Activated naive CD8-positive, alpha-beta T cell treated with anti-CD3 and anti-CD28 coated beads, Interleukin-2, amount 10 ng/mL, durations not matched to agents 7 days and 5 days (primary cell): Measurements from ENCODE around the gene MIEF1. TPM values are rescaled to one million over a fixed set of nuclear protein-coding genes. Genes with fewer than 3 reads are reported as not detected.
"Not testable (repeated sequence)": the region's sequence is repeated elsewhere in the genome, so short reads cannot be mapped to it uniquely, and the experiment has no call there.

Experiments
- ATAC-seq: fragments of 150-1000 bp; cut with Tn5 transposase; one replicate; pipeline ENCODE4 v1.10.0; 2021; ENCODE audit warnings: low read depth, moderate library complexity
- POLR2A ChIA-PET: fragments of 350-600 bp; sonication (Branson Sonifier 250); formaldehyde crosslinking; loops from one replicate; lab custom pipeline; 2021; ENCODE audit warnings: antibody characterized with exemption; lab: Charles Lee
- DNase-seq: peaks from one replicate; pipeline ENCODE4 v3.0.0; 2021
- H3K27ac Mint-ChIP-seq: one replicate; pipeline ENCODE4 v1.8.0; 2022; ENCODE audit warnings: mild to moderate bottlenecking, mixed read lengths
- H3K27me3 Mint-ChIP-seq: one replicate; pipeline ENCODE4 v1.8.0; 2022; ENCODE audit warnings: mild to moderate bottlenecking, moderate library complexity, mixed read lengths
- H3K36me3 Mint-ChIP-seq: one replicate; pipeline ENCODE4 v1.8.0; 2021; ENCODE audit warnings: mild to moderate bottlenecking, mixed read lengths
- H3K4me1 Mint-ChIP-seq: one replicate; pipeline ENCODE4 v1.8.0; 2021; ENCODE audit warnings: mixed read lengths
- H3K4me3 Mint-ChIP-seq: one replicate; pipeline ENCODE4 v1.8.0; 2022; ENCODE audit warnings: mild to moderate bottlenecking, moderate library complexity, mixed read lengths
- H3K9me3 Mint-ChIP-seq: one replicate; pipeline ENCODE4 v1.8.0; 2021; ENCODE audit warnings: mixed read lengths
- total RNA-seq, 2 experiments: library from RNA; stranded (reverse); gene quantifications; one replicate each; pipeline ENCODE4 v1.2.3, GENCODE V29; 2021

The MIEF1 gene
- total RNA-seq, 2 experiments from 2014 or later: 33.9 to 40.0 TPM

GRCh38 chr22:39515266-39516050, 13.4 kb downstream of the MIEF1 start:
- H3K9me3 Mint-ChIP-seq: no peaks in the 10 kb centered on the region
- POLR2A ChIA-PET: interaction anchor here (0.6 to 4.0 kb wide), 7 partner anchors 8 to 1090 kb away, joined by 3 to 21 read pairs (median 4); partner anchors contain the start of genes MIEF1 and TAB1
- peaks cover 18% of the 10 kb centered on the region for H3K36me3 Mint-ChIP-seq
- peak overlapping the region; percentile 36 for H3K27ac Mint-ChIP-seq
- peaks cover 31% of the 10 kb centered on the region for H3K4me1 Mint-ChIP-seq
- H3K4me3 Mint-ChIP-seq: no peak overlapping the region
- H3K27me3 Mint-ChIP-seq: no peaks in the 10 kb centered on the region
- DNase-seq (no peak), ATAC-seq (no peak)

- Mint-ChIP-seq H3K4me3 (no peak overlapping the region), H3K27ac (no peak overlapping the region), H3K4me1 (peaks cover 42% of the 10 kb centered on the region), H3K36me3 (peaks cover 35% of the 10 kb centered on the region), H3K9me3 (no peaks in the 10 kb centered on the region), H3K27me3 (no peaks in the 10 kb centered on the region)
- POLR2A ChIA-PET: interaction anchor here (1.0 to 4.0 kb wide), 4 partner anchors 11 to 198 kb away, joined by 3 to 21 read pairs (median 5); partner anchors contain the start of genes MIEF1 and RPL3
- DNase-seq (no peak), ATAC-seq (no peak)
Measured at GRCh38 chr22:39517470-39517869, 15.4 kb downstream of the MIEF1 start.

GRCh38 chr22:39518144-39518786, 16.2 kb downstream of the MIEF1 start:
- H3K4me1 Mint-ChIP-seq: peaks cover 49% of the 10 kb centered on the region
- peak overlapping the region; percentile 99 for H3K27ac Mint-ChIP-seq
- no peaks in the 10 kb centered on the region for H3K9me3 Mint-ChIP-seq
- H3K27me3 Mint-ChIP-seq: no peaks in the 10 kb centered on the region
- ATAC-seq (no peak), DNase-seq (no peak)
- H3K36me3 Mint-ChIP-seq: peaks cover 43% of the 10 kb centered on the region
- peak overlapping the region; percentile 96 for H3K4me3 Mint-ChIP-seq
- POLR2A ChIA-PET: interaction anchor here (1.0 to 4.0 kb wide), 5 partner anchors 10 to 199 kb away, joined by 3 to 21 read pairs (median 4); partner anchors contain the start of genes MIEF1 and RPL3

GRCh38 chr22:39518996-39519680, 17.0 kb downstream of the MIEF1 start:
- Mint-ChIP-seq H3K9me3 (no peaks in the 10 kb centered on the region), H3K4me1 (peaks cover 52% of the 10 kb centered on the region), H3K36me3 (peaks cover 42% of the 10 kb centered on the region), H3K27ac (peak overlapping the region; percentile 99), H3K4me3 (peak overlapping the region; percentile 96), H3K27me3 (no peaks in the 10 kb centered on the region)
- ATAC-seq (no peak), DNase-seq (no peak)
- POLR2A ChIA-PET: interaction anchor here (0.7 to 4.7 kb wide), 30 partner anchors 9 to 525 kb away, joined by 3 to 80 read pairs (median 6); partner anchors contain the start of genes MIEF1, RPL3, RPS19BP1 and TAB1

GRCh38 chr22:39519681-39520225, 17.7 kb downstream of the MIEF1 start:
- H3K27me3 Mint-ChIP-seq: no peaks in the 10 kb centered on the region
- H3K36me3 Mint-ChIP-seq: peaks cover 42% of the 10 kb centered on the region
- peak overlapping the region; percentile 99 for H3K27ac Mint-ChIP-seq
- DNase-seq: peak; percentile 92
- H3K4me1 Mint-ChIP-seq: peaks cover 53% of the 10 kb centered on the region
- POLR2A ChIA-PET: interaction anchor here (0.6 to 4.7 kb wide), 37 partner anchors 9 to 882 kb away, joined by 3 to 80 read pairs (median 5); partner anchors contain the start of genes MIEF1, RPL3, RPS19BP1 and SYNGR1
- ATAC-seq: peak; percentile 94
- no peaks in the 10 kb centered on the region for H3K9me3 Mint-ChIP-seq
- H3K4me3 Mint-ChIP-seq: peak overlapping the region; percentile 96

GRCh38 chr22:39520226-39521105, 18.4 kb downstream of the MIEF1 start, which contains the start of gene ATF4:
TSS of gene ATF4 (plus strand) at chr22:39520562. CDS start at chr22:39521446, 884 bp downstream.
- ATAC-seq: peak; percentile 23
- H3K27me3 Mint-ChIP-seq: no peaks in the 10 kb centered on the region
- H3K9me3 Mint-ChIP-seq: no peaks in the 10 kb centered on the region
- peak; percentile 90 for DNase-seq
- H3K4me1 Mint-ChIP-seq: peaks cover 59% of the 10 kb centered on the region
- H3K4me3 Mint-ChIP-seq: peak within 1 kb of the TSS; percentile 96
- POLR2A ChIA-PET: interaction anchor here (0.6 to 4.7 kb wide), 40 partner anchors 10 to 881 kb away, joined by 3 to 80 read pairs (median 4); partner anchors contain the start of genes MIEF1, RPL3, RPS19BP1 and SYNGR1
- H3K36me3 Mint-ChIP-seq: peaks cover 49% of the 10 kb centered on the region
- H3K27ac Mint-ChIP-seq: peak within 1 kb of the TSS; percentile 99

- not testable (repeated sequence) for ATAC-seq, DNase-seq, H3K9me3 Mint-ChIP-seq, H3K27me3 Mint-ChIP-seq
- POLR2A ChIA-PET: interaction anchor here (0.9 to 4.7 kb wide), 12 partner anchors 9 to 523 kb away, joined by 3 to 80 read pairs (median 6); partner anchors contain the start of genes MIEF1, RPL3, RPS19BP1 and SYNGR1
- H3K36me3 Mint-ChIP-seq: peaks cover 47% of the 10 kb centered on the region
- H3K4me1 Mint-ChIP-seq: peaks cover 56% of the 10 kb centered on the region
- H3K27ac Mint-ChIP-seq: peak overlapping the region; percentile 99
- H3K4me3 Mint-ChIP-seq: peak overlapping the region; percentile 96
Measured at GRCh38 chr22:39521106-39521885, 19.2 kb downstream of the MIEF1 start.

- not testable (repeated sequence) for ATAC-seq, H3K27me3 Mint-ChIP-seq, DNase-seq, H3K9me3 Mint-ChIP-seq
- Mint-ChIP-seq H3K4me3 (peak overlapping the region; percentile 96), H3K4me1 (peaks cover 60% of the 10 kb centered on the region), H3K27ac (peak overlapping the region; percentile 99), H3K36me3 (peaks cover 47% of the 10 kb centered on the region)
- POLR2A ChIA-PET: interaction anchor here (0.6 to 4.7 kb wide), 7 partner anchors 10 to 522 kb away, joined by 3 to 59 read pairs (median 11); partner anchors contain the start of genes MIEF1, RPL3 and RPS19BP1
Measured at GRCh38 chr22:39522091-39522490, 20.0 kb downstream of the MIEF1 start.

GRCh38 chr22:39522567-39523300, 20.6 kb downstream of the MIEF1 start:
- H3K4me3 Mint-ChIP-seq: peak overlapping the region; percentile 96
- POLR2A ChIA-PET: interaction anchor here (0.6 to 4.7 kb wide), 8 partner anchors 9 to 531 kb away, joined by 3 to 59 read pairs (median 8); partner anchors contain the start of genes MIEF1, RPL3 and RPS19BP1
- H3K27me3 Mint-ChIP-seq: no peaks in the 10 kb centered on the region
- DNase-seq: no peak
- H3K9me3 Mint-ChIP-seq: no peaks in the 10 kb centered on the region
- peaks cover 66% of the 10 kb centered on the region for H3K4me1 Mint-ChIP-seq
- H3K36me3 Mint-ChIP-seq: peaks cover 49% of the 10 kb centered on the region
- ATAC-seq: no peak
- peak overlapping the region; percentile 99 for H3K27ac Mint-ChIP-seq

GRCh38 chr22:39524089-39524752, 22.1 kb downstream of the MIEF1 start:
- POLR2A ChIA-PET: interaction anchor here (0.7 to 8.6 kb wide), 6 partner anchors 8 to 206 kb away, joined by 4 to 80 read pairs (median 9); partner anchors contain the start of genes MIEF1, RPL3 and RPS19BP1
- peak overlapping the region; percentile 56 for H3K4me3 Mint-ChIP-seq
- H3K27ac Mint-ChIP-seq: peak overlapping the region; percentile 90
- peaks cover 68% of the 10 kb centered on the region for H3K4me1 Mint-ChIP-seq
- ATAC-seq (no peak), DNase-seq (no peak)
- H3K36me3 Mint-ChIP-seq: peaks cover 55% of the 10 kb centered on the region
- H3K9me3 Mint-ChIP-seq: no peaks in the 10 kb centered on the region
- no peaks in the 10 kb centered on the region for H3K27me3 Mint-ChIP-seq
